ENCODE results near the gene TOGARAM1. TPM values are rescaled to one million over a fixed set of nuclear protein-coding genes. Genes with fewer than 3 reads are reported as not detected.

The TOGARAM1 gene
- total RNA-seq, 1 donor from 2014 or later = 14.7 TPM

DNA sequence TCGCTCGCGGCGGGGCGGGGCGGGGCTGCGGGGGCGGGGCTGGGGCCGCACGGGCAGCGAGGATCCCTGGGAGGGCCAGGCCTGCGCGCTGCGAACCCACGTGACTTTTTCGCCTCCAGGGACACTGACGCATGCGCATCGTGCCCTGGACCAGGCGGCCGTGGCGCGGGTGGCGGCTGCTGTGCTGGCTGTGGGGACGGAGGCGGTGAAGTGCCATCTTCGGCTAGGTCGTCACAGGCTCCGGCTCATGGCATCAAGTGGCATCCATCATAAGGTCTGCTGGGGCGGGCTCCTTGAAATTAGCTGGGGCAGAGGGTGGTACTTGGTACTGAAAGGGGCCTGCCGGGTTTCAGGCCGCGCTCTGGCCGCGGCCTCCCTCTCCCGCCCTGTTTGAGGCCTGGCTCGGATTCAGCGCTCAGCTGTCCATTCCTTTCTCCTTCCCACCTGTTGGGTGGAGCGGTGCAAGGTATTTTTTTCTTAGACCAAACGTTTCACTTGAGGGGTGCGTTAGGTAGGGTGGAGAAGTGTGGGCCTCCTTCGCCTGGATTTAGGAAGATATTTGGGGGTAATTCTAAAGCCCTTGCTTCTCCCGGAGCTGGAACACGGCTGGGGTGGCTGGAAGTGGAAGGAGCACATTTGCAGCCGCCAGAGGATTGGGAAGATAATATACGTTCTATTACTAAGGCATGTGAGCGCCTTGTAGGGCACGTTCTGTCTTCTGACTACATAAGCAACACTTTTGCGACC is 122.2 kb downstream of the TOGARAM1 start, which contains the start of gene PRPF39:
Gene PRPF39 (plus strand): TSS at position 141 of the 747 bp plus-strand sequence. CDS start 11,124 bp downstream, outside the sequence.
- H3K27ac Mint-ChIP-seq (ENCODE audit: unreplicated experiment) = peak within 1 kb of the TSS; percentile 91
- FAIRE-seq = no peak
- no peaks in the 10 kb centered on the region for H3K36me3 ChIP-seq (ENCODE audit: insufficient read depth, low read length)

DNA sequence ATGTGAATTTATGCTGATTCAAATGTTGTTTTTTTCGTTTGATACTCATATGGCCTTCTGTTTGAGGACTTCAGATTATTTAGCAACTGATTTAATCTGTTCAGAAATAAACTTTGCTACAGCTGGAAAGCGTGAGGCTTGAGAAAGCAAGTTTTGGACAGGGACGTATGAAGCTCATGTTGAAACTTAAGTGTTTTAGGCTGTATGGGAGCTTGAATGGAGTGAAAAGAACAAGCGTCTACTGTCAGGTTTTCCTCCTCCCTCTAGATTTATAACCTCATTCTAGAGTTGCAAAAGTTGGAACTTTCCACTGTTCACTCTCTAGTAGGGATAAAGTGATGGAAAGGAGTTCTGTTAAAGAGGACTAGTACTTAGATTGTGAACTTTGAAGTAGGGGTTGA is 123.0 kb downstream of the TOGARAM1 start:
- Mint-ChIP-seq H3K9me3 (ENCODE audit: unreplicated experiment) (no peaks in the 10 kb centered on the region), H3K4me3 (ENCODE audit: unreplicated experiment) (peak overlapping the region; percentile 99), H3K27ac (ENCODE audit: unreplicated experiment) (peak overlapping the region; percentile 91), H3K27me3 (ENCODE audit: low read depth, unreplicated experiment) (no peaks in the 10 kb centered on the region), H3K36me3 (ENCODE audit: low read depth, unreplicated experiment) (no peaks in the 10 kb centered on the region), H3K4me1 (ENCODE audit: low read depth, unreplicated experiment) (peaks cover 31% of the 10 kb centered on the region)
- H3K27me3 ChIP-seq (ENCODE audit: insufficient read depth, low read length) = no peaks in the 10 kb centered on the region
- peaks cover 17% of the 10 kb centered on the region for H3K4me1 ChIP-seq (ENCODE audit: insufficient read depth, low read length)
- peak overlapping the region; percentile 93 for H3K4me3 ChIP-seq (ENCODE audit: insufficient read depth, low read depth, low read length)
- DNase-seq (ENCODE audit: low read depth) (peak; percentile 12), FAIRE-seq (no peak)
- H3K27ac ChIP-seq (ENCODE audit: low read depth, low read length) = peak overlapping the region; percentile 88
- TF ChIP-seq, protein P1, sequence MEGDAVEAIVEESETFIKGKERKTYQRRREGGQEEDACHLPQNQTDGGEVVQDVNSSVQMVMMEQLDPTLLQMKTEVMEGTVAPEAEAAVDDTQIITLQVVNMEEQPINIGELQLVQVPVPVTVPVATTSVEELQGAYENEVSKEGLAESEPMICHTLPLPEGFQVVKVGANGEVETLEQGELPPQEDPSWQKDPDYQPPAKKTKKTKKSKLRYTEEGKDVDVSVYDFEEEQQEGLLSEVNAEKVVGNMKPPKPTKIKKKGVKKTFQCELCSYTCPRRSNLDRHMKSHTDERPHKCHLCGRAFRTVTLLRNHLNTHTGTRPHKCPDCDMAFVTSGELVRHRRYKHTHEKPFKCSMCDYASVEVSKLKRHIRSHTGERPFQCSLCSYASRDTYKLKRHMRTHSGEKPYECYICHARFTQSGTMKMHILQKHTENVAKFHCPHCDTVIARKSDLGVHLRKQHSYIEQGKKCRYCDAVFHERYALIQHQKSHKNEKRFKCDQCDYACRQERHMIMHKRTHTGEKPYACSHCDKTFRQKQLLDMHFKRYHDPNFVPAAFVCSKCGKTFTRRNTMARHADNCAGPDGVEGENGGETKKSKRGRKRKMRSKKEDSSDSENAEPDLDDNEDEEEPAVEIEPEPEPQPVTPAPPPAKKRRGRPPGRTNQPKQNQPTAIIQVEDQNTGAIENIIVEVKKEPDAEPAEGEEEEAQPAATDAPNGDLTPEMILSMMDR (IDR thresholded peaks at IDR 0.05; ENCODE audit: insufficient read depth, low read depth, low read length) = no peak
- TF ChIP-seq EZH2 (IDR thresholded peaks at IDR 0.05; ENCODE audit: insufficient read depth, low read length) = no peak
- H3K9ac ChIP-seq (ENCODE audit: low read length) = peak overlapping the region; percentile 94
- no peaks in the 10 kb centered on the region for H3K9me3 ChIP-seq (ENCODE audit: insufficient read depth, low read depth, low read length)
- H4K20me1 ChIP-seq (ENCODE audit: insufficient read depth, low read length) = peaks cover 53% of the 10 kb centered on the region
- peak overlapping the region; percentile 99 for H3K4me2 ChIP-seq (ENCODE audit: low read length)
- no peaks in the 10 kb centered on the region for H3K36me3 ChIP-seq (ENCODE audit: insufficient read depth, low read length)
- H3K79me2 ChIP-seq (ENCODE audit: insufficient read depth, low read length) = peaks cover 60% of the 10 kb centered on the region
- no peak overlapping the region for H2AFZ ChIP-seq (ENCODE audit: low read depth, low read length)

More for the DNA sequence above, 122.2 kb downstream of the TOGARAM1 start, which contains the start of gene PRPF39:
- Histone ChIP-seq H3K27me3 (ENCODE audit: insufficient read depth, low read length) (no peaks in the 10 kb centered on the region), H4K20me1 (ENCODE audit: insufficient read depth, low read length) (peaks cover 45% of the 10 kb centered on the region), H3K27ac (ENCODE audit: low read depth, low read length) (peak within 1 kb of the TSS; percentile 88), H3K9ac (ENCODE audit: low read length) (peak within 1 kb of the TSS; percentile 94), H3K9me3 (ENCODE audit: insufficient read depth, low read depth, low read length) (no peaks in the 10 kb centered on the region), H3K4me1 (ENCODE audit: insufficient read depth, low read length) (peaks cover 11% of the 10 kb centered on the region), H2AFZ (ENCODE audit: low read depth, low read length) (peak within 1 kb of the TSS; percentile 94), H3K79me2 (ENCODE audit: insufficient read depth, low read length) (peaks cover 52% of the 10 kb centered on the region), H3K4me3 (ENCODE audit: insufficient read depth, low read depth, low read length) (peak within 1 kb of the TSS; percentile 93), H3K4me2 (ENCODE audit: low read length) (peak within 1 kb of the TSS; percentile 99)
- Mint-ChIP-seq H3K27me3 (ENCODE audit: low read depth, unreplicated experiment) (no peaks in the 10 kb centered on the region), H3K36me3 (ENCODE audit: low read depth, unreplicated experiment) (no peaks in the 10 kb centered on the region), H3K4me1 (ENCODE audit: low read depth, unreplicated experiment) (peaks cover 23% of the 10 kb centered on the region), H3K9me3 (ENCODE audit: unreplicated experiment) (no peaks in the 10 kb centered on the region), H3K4me3 (ENCODE audit: unreplicated experiment) (peak within 1 kb of the TSS; percentile 99)
- DNase-seq (ENCODE audit: low read depth) = peak; percentile 75
- TF ChIP-seq, protein P1 (IDR thresholded peaks at IDR 0.05; ENCODE audit: insufficient read depth, low read depth, low read length) = no peak
- TF ChIP-seq EZH2 (IDR thresholded peaks at IDR 0.05; ENCODE audit: insufficient read depth, low read length) = no peak

DNA sequence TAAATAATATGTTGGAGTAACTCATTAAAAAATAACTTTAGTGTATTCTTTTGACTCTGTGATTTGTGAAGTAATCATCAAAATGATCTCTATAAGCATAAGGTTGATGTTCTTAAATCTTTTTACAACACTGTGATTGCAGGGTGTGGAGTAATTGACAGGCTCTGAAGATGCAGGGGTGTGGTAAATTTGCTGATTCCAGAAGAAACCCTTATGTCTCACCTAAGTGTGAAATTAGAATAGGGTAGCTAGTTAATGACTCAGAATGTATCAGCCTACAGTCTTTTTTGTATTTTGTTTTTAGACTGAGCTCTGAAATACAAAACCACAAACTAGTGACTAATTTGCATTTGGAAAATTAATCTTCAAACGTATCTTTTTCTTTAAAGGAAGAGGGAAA is 127.8 kb downstream of the TOGARAM1 start:
- peaks cover 100% of the 10 kb centered on the region for H3K79me2 ChIP-seq (ENCODE audit: insufficient read depth, low read length)
- peaks cover 75% of the 10 kb centered on the region for H4K20me1 ChIP-seq (ENCODE audit: insufficient read depth, low read length)
- H3K36me3 Mint-ChIP-seq (ENCODE audit: low read depth, unreplicated experiment) = no peaks in the 10 kb centered on the region

More for the DNA sequence above, 127.8 kb downstream of the TOGARAM1 start:
- Histone ChIP-seq H3K27ac (ENCODE audit: low read depth, low read length) (peak overlapping the region; percentile 3), H2AFZ (ENCODE audit: low read depth, low read length) (no peak overlapping the region), H3K9ac (ENCODE audit: low read length) (no peak overlapping the region), H3K27me3 (ENCODE audit: insufficient read depth, low read length) (no peaks in the 10 kb centered on the region), H3K36me3 (ENCODE audit: insufficient read depth, low read length) (no peaks in the 10 kb centered on the region), H3K4me2 (ENCODE audit: low read length) (peak overlapping the region; percentile 44), H3K4me1 (ENCODE audit: insufficient read depth, low read length) (peaks cover 15% of the 10 kb centered on the region), H3K9me3 (ENCODE audit: insufficient read depth, low read depth, low read length) (no peaks in the 10 kb centered on the region), H3K4me3 (ENCODE audit: insufficient read depth, low read depth, low read length) (no peak overlapping the region)
- Mint-ChIP-seq H3K9me3 (ENCODE audit: unreplicated experiment) (no peaks in the 10 kb centered on the region), H3K4me1 (ENCODE audit: low read depth, unreplicated experiment) (peaks cover 46% of the 10 kb centered on the region), H3K4me3 (ENCODE audit: unreplicated experiment) (no peak overlapping the region), H3K27me3 (ENCODE audit: low read depth, unreplicated experiment) (no peaks in the 10 kb centered on the region), H3K27ac (ENCODE audit: unreplicated experiment) (no peak overlapping the region)
- no peak for TF ChIP-seq EZH2 (IDR thresholded peaks at IDR 0.05; ENCODE audit: insufficient read depth, low read length)
- TF ChIP-seq, protein P1 (IDR thresholded peaks at IDR 0.05; ENCODE audit: insufficient read depth, low read depth, low read length) = no peak
- FAIRE-seq (no peak), DNase-seq (ENCODE audit: low read depth) (peak; percentile 70)

Data from astrocyte (in vitro differentiated cells and primary cell).